Fibroblast of skin of left quadriceps (primary cell): ENCODE measurements around the gene KRT77.
"Not testable (repeated sequence)": the region's sequence is repeated elsewhere in the genome, so short reads cannot be mapped to it uniquely, and the experiment has no call there.

Source experiments
- DNase-seq, 2 experiments: peaks; one replicate each; pipeline ENCODE4 v3.0.0-alpha.2; 2013; ENCODE audit warnings: low read depth in 2 of 2

KRT77 gene

GRCh38 chr12:52676163-52676562 lies 27.2 kb downstream of the KRT77 start:
- no peak for DNase-seq

GRCh38 chr12:52675301-52675701 lies 28.0 kb downstream of the KRT77 start:
- no peak for DNase-seq

GRCh38 chr12:52674433-52674775 lies 28.9 kb downstream of the KRT77 start:
- no peak for DNase-seq

- no peak for DNase-seq
Observed at GRCh38 chr12:52673713-52674432, 29.5 kb downstream of the KRT77 start.

GRCh38 chr12:52673217-52673616 lies 30.1 kb downstream of the KRT77 start:
- no peak for DNase-seq

GRCh38 chr12:52672321-52672933 lies 30.9 kb downstream of the KRT77 start:
- no peak for DNase-seq

- DNase-seq = no peak
Observed at GRCh38 chr12:52670961-52671360, 32.4 kb downstream of the KRT77 start.

- no peak for DNase-seq
Observed at GRCh38 chr12:52670506-52670905, 32.8 kb downstream of the KRT77 start.

GRCh38 chr12:52669941-52670340 lies 33.4 kb downstream of the KRT77 start:
- not testable (repeated sequence) for DNase-seq

- DNase-seq = no peak
Observed at GRCh38 chr12:52669426-52669825, 33.9 kb downstream of the KRT77 start.

- DNase-seq = no peak
Observed at GRCh38 chr12:52667931-52668330, 35.4 kb downstream of the KRT77 start.

- no peak for DNase-seq
Observed at GRCh38 chr12:52667509-52667908, 35.8 kb downstream of the KRT77 start.

- DNase-seq = no peak
Observed at GRCh38 chr12:52666471-52666870, 36.9 kb downstream of the KRT77 start.

GRCh38 chr12:52663420-52663819 lies 39.9 kb downstream of the KRT77 start:
- no peak for DNase-seq

- no peak for DNase-seq
Observed at GRCh38 chr12:52662918-52663229, 40.5 kb downstream of the KRT77 start.

GRCh38 chr12:52662093-52662917 lies 41.0 kb downstream of the KRT77 start:
- DNase-seq = no peak

GRCh38 chr12:52661668-52662067 lies 41.7 kb downstream of the KRT77 start:
- DNase-seq = no peak

- DNase-seq = no peak
Observed at GRCh38 chr12:52660934-52661499, 42.3 kb downstream of the KRT77 start.

- DNase-seq = no peak
Observed at GRCh38 chr12:52659951-52660350, 43.4 kb downstream of the KRT77 start.

GRCh38 chr12:52659395-52659794 lies 43.9 kb downstream of the KRT77 start:
- DNase-seq = no peak

- no peak for DNase-seq
Observed at GRCh38 chr12:52658196-52658595, 45.1 kb downstream of the KRT77 start.

- no peak for DNase-seq
Observed at GRCh38 chr12:52657250-52657902, 45.9 kb downstream of the KRT77 start.
